Measurements from ENCODE around the gene RBMS1.

GRCh38 chr2:160261732-160262131 is 231.9 kb downstream of the RBMS1 start:
- TF ChIP-seq CTCF (conservative IDR thresholded peaks at IDR 0.05 in 1 of 2, IDR thresholded peaks at IDR 0.05 in 1 of 2; ENCODE audit: extremely low read depth in 1 of 2, insufficient read depth in 1 of 2, low read depth in 1 of 2, low read length in 2 of 2) (no peak), EZH2 (IDR thresholded peaks at IDR 0.05; ENCODE audit: borderline replicate concordance, low read length) (no peak)
